ENCODE results near the gene NPTXR.

DNA sequence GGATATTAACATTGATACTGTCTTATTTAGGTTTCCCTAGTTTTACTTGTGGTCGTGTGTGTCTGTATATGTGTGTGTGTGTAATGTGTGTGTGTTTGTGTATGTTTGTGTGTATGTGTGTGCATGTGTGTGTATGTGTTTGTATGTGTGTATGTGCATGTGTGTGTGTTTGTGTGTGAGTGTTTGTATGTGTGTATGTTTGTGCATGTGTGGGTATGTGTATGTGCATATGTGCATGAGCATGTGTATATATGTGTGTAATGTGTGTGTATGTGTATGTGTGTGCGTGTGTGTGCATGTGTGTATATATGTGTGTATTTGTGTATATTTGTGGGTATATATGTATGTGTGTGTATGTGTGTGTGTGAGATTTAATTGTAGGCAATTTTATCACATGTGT, 32.6 kb downstream of the NPTXR start:
- TF ChIP-seq, protein P1, sequence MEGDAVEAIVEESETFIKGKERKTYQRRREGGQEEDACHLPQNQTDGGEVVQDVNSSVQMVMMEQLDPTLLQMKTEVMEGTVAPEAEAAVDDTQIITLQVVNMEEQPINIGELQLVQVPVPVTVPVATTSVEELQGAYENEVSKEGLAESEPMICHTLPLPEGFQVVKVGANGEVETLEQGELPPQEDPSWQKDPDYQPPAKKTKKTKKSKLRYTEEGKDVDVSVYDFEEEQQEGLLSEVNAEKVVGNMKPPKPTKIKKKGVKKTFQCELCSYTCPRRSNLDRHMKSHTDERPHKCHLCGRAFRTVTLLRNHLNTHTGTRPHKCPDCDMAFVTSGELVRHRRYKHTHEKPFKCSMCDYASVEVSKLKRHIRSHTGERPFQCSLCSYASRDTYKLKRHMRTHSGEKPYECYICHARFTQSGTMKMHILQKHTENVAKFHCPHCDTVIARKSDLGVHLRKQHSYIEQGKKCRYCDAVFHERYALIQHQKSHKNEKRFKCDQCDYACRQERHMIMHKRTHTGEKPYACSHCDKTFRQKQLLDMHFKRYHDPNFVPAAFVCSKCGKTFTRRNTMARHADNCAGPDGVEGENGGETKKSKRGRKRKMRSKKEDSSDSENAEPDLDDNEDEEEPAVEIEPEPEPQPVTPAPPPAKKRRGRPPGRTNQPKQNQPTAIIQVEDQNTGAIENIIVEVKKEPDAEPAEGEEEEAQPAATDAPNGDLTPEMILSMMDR (conservative IDR thresholded peaks at IDR 0.05 in 1 of 2, IDR thresholded peaks at IDR 0.05 in 1 of 2; ENCODE audit: low read depth in 1 of 2, low read length in 2 of 2) = no peak
- TF ChIP-seq EZH2 (IDR thresholded peaks at IDR 0.05; ENCODE audit: low read length, missing control alignments) = no peak
